ENCODE measurements around the gene GABARAPL1.
"Not testable (repeated sequence)": the region's sequence is repeated elsewhere in the genome, so short reads cannot be mapped to it uniquely, and the experiment has no call there.

The GABARAPL1 gene

GRCh38 chr12:10212739-10213131, at the start of gene GABARAPL1:
TSS of gene GABARAPL1 (plus strand) at chr12:10212877. CDS start at chr12:10213130, 253 bp downstream.
- no peak for DNase-seq (ENCODE audit: low read depth, low spot score)
- H3K27ac ChIP-seq = peak within 1 kb of the TSS; percentile 93

- DNase-seq (ENCODE audit: low read depth, low spot score) = no peak
- no peak overlapping the region for H3K27ac ChIP-seq
Observed at GRCh38 chr12:10163084-10163483, 49.6 kb upstream of the GABARAPL1 start.

DNA sequence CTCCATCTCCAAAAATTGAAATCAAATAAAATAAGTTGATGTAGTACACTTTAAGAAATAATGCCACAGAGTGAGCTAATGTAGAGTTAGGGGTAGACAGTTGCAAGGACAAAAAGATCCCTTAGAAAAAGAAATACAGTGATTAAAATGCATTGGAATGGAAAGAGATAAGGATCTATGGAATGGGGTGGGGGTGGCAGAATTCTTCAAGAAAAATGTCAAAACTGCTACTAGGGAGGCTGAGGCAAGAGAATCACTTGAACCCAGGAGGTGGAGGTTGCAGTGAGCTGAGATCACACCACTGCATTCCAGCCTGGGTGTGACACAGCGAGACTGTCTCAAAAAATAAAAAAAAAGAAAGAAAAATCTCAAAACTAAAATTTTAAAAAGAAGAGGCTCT, 47.3 kb upstream of the GABARAPL1 start:
- H3K27ac ChIP-seq = no peak overlapping the region
- DNase-seq (ENCODE audit: low read depth, low spot score) = no peak

DNA sequence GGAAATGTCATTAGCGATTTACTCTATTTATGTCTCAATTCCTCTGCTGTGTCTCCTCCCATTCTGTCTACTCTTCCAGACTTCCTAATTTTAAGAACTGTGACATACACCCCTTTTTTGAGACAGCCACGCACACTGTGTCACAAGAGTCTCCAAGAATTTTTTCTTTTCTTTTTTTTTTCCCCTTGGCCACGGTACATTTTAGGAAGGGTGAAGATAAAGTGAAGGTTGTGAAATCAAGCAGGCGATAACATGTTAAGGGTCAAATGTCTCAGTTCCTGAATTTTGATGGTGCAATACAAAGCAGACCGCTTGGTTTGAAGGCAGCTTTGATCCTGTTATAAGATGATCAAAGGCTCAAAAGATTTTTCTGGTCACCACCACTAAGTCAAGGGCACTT, 45.1 kb upstream of the GABARAPL1 start:
- DNase-seq (ENCODE audit: low read depth, low spot score) = no peak
- H3K27ac ChIP-seq = no peak overlapping the region

GRCh38 chr12:10169104-10169503, 43.6 kb upstream of the GABARAPL1 start:
- DNase-seq (ENCODE audit: low read depth, low spot score) = no peak
- H3K27ac ChIP-seq = no peak overlapping the region

DNA sequence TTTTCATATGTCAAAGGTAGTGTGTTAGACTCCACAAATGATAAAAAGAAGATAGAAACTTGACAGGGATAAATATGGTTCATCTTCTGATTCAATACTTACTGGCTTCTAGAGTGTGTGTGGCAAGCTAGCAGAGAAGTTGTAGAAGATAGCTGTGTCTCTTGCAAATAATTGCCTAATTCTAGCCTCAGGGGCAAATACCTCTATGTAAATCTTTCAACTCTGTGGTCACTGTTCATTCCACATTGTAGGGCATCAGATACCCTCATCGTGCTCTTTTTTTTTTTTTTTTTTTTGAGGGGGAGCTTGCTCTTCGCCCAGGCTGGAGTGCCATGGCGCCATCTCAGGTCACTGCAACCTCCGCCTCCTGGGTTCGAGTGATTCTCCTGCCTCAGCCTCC, 42.5 kb upstream of the GABARAPL1 start:
- no peak for DNase-seq (ENCODE audit: low read depth, low spot score)
- no peak overlapping the region for H3K27ac ChIP-seq

DNA sequence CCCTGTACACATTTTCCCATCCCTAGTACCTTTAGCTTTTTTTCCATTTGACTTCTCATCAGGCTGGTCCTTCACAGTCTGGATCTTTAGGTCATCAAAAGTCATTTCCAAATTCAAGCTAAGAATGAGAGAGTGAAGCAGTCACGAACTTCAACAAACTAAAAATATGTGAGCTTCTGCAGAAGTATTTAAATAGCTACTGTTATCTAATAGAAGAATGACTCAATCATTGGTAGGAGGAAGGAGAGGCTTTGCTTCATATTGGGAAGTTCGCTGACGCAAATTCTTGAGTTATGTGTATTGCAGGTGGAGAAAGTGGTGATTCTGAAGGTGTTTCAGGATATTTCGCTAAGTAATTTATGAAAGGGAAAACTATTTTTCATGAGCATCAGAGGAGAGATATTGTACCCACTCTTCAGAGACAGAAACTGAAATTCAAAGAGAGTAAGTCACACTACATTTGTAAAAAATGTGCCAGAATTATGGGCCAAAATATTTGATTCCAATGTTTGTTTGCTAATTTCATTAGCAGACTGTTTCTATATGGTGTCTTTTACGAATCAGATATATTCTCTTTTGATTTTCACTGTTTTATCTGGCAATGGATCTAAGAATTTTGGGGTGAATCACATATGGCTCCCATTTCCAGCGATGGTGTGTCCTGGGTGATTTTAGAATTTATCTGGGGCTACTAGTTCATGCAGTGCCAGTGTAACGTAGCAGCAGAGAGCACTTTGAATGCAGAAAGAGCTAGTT, 40.5 kb upstream of the GABARAPL1 start, which contains the start of gene OLR1:
OLR1 (minus strand) TSS at position 160 of the 756 bp plus-strand sequence; CDS start at position 105, 55 bp downstream.
- DNase-seq (ENCODE audit: low read depth, low spot score) = no peak

GRCh38 chr12:10174986-10175614, 37.6 kb upstream of the GABARAPL1 start:
- H3K27ac ChIP-seq = peak overlapping the region; percentile 89
- no peak for DNase-seq (ENCODE audit: low read depth, low spot score)

More for the DNA sequence above, 40.5 kb upstream of the GABARAPL1 start, which contains the start of gene OLR1:
- H3K27ac ChIP-seq = no peak within 1 kb of the TSS

GRCh38 chr12:10175846-10176636, 36.6 kb upstream of the GABARAPL1 start:
- peak overlapping the region; percentile 89 for H3K27ac ChIP-seq
- DNase-seq (ENCODE audit: low read depth, low spot score) = peak; percentile 71

DNA sequence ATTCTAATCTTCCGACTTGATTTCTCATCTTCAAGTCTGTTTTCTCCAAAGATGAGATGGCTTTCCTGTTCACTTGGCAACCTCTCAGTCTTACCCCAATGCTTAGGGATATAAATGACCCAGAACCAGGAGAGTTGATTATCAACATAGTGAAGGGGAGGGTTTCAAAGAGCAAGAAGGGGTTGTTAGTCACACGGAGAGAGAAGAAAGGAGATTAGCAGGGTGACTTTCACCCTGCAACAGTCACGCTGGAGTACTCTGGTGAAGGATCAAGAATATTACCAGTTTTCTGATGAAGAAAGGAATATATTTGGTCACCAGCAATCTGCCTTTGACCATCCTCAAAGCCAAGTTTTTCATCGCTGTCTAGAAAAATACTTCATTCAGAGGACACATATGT, 33.9 kb upstream of the GABARAPL1 start, which contains the start of gene TMEM52B:
TMEM52B (plus strand) TSS at position 212 of the 400 bp plus-strand sequence. CDS start 543 bp downstream, outside the sequence.
- no peak within 1 kb of the TSS for H3K27ac ChIP-seq
- no peak for DNase-seq (ENCODE audit: low read depth, low spot score)

DNA sequence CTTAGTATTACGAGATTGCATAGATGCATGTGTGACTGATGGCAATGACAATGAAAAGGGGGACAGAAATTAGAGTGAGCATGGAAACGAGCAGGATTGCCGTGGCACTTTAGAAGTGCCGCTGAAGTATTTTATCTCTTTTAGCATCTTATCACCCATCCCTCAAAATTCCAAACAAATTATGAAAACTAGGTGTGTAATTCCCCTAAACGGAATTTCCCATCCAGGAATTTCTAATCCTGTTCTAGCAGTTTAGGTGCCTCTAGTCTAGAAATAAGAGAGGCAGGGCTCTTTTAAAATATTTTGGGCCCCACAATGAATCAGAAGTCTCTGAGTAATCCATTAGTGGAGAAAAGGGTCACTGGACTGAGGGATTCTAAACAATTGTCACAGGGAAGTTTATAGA, 32.9 kb upstream of the GABARAPL1 start:
- H3K27ac ChIP-seq = no peak overlapping the region
- DNase-seq (ENCODE audit: low read depth, low spot score) = no peak

- H3K27ac ChIP-seq = peak overlapping the region; percentile 14
- peak; percentile 52 for DNase-seq (ENCODE audit: low read depth, low spot score)
Observed at GRCh38 chr12:10182354-10183049, 30.2 kb upstream of the GABARAPL1 start.

- DNase-seq (ENCODE audit: low read depth, low spot score) = no peak
- H3K27ac ChIP-seq = no peak overlapping the region
Observed at GRCh38 chr12:10184261-10184843, 28.3 kb upstream of the GABARAPL1 start.

DNA sequence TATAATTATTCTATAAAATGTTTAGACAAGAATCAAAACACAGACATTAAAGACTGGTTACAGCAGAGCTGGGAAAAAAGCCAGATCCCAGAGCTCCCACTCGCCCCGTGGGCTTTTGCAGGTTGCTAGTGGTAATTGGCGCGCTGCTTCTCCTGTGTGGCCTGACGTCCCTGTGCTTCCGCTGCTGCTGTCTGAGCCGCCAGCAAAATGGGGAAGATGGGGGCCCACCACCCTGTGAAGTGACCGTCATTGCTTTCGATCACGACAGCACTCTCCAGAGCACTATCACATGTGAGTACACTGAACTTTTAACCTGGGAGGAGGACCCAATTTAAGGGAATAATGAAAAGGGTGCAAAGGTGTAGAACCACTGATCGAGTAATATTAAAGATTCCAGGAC, 26.4 kb upstream of the GABARAPL1 start:
- no peak for DNase-seq (ENCODE audit: low read depth, low spot score)
- H3K27ac ChIP-seq = no peak overlapping the region

DNA sequence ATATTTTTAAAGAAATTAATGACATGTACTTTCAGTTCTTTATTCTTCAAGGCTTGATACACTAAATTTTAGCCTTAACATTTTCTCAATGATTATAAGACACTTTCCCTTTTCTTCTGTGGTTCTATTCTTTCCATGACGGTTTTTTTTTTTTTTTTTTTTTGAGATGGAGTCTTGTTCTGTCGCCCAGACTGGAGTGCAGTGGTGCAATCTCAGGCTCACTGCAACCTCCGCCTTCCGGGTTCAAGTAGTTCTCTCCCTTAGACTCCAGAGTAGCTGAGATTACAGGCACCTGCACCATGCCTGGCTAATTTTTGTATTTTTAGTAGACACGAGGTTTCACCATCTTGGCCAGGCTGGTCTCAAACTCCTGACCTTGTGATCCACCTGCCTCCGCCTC, 25.7 kb upstream of the GABARAPL1 start:
- not testable (repeated sequence) for H3K27ac ChIP-seq; DNase-seq (ENCODE audit: low read depth, low spot score)

GRCh38 chr12:10189653-10190052, 23.0 kb upstream of the GABARAPL1 start:
- H3K27ac ChIP-seq = no peak overlapping the region
- DNase-seq (ENCODE audit: low read depth, low spot score) = no peak

DNA sequence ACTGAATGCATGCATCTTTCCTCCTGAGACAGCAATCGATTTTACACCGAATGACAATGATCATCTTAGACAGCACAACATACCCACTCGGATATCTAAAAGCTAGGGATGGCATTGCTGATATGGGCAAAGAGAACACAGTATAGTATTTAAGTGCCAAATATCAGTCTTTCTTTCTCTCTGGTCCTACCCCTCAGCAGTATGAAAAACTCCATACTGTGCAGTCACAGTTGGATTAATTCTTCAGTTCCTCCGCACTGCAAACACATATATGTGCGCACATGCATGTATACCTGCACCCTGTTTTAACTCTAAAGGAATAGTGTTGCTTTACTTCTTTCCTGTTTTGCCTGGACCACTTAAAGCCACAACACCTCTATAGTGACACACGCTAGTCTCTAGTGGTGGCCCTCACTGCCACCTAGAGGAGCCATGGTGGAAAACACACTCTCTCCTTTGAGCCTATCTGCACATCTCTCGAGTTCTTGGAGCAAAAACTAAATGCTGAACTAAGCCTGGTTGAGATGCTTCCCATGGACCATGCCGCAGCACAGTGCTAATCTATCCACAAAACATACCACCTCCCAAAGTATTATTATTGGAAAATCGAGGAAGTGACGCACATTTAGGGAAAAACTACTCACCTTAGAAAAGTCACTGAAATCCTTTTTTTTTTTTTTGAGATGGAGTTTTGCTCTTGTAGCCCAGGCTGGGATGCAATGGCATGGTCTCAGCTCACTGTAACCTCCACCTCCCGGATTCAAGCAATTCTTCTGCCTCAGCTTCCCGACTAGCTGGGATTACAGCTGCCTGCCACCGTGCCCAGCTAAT, 21.9 kb upstream of the GABARAPL1 start:
- H3K27ac ChIP-seq = no peak overlapping the region

DNA sequence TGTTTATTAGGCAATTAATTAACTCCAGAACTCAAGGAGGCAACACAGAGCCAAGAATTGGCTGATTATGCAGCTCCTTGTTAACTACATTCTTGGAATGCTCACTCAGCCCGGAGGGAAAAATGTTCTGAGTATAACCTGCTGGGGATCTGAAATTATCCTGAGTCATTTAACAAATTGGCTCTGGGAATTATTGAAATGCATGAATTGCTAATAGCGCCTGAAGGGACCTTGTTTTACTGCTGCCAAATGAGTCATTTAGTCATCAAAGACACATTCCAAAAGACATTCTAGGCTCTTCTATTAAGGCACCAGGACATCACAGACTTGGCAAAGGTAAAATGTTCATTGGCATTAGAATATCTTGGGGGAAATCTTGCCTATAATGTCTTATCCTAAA, 20.8 kb upstream of the GABARAPL1 start:
- DNase-seq (ENCODE audit: low read depth, low spot score) = peak; percentile 54
- H3K27ac ChIP-seq = peak overlapping the region; percentile 27

More for the DNA sequence above, 21.9 kb upstream of the GABARAPL1 start:
- no peak for DNase-seq (ENCODE audit: low read depth, low spot score)

- DNase-seq (ENCODE audit: low read depth, low spot score) = no peak
- H3K27ac ChIP-seq = no peak overlapping the region
Observed at GRCh38 chr12:10194160-10194670, 18.5 kb upstream of the GABARAPL1 start.

All from epithelial cell of prostate (primary cell).